Stimulated activated CD8-positive, alpha-beta memory T cell treated with anti-CD3 and anti-CD28 coated beads, Interleukin-7, amount 100 ng/mL, for 1 hour (primary cell): Measurements from ENCODE around the gene LAMA1.
"Not testable (repeated sequence)": the region's sequence is repeated elsewhere in the genome, so short reads cannot be mapped to it uniquely, and the experiment has no call there.

Experiments
- DNase-seq, 2 donors: peaks; one replicate each; pipeline ENCODE4 v3.0.0-alpha.2; 2020; ENCODE audit warnings: low read depth in 2 of 2

Gene LAMA1

DNA sequence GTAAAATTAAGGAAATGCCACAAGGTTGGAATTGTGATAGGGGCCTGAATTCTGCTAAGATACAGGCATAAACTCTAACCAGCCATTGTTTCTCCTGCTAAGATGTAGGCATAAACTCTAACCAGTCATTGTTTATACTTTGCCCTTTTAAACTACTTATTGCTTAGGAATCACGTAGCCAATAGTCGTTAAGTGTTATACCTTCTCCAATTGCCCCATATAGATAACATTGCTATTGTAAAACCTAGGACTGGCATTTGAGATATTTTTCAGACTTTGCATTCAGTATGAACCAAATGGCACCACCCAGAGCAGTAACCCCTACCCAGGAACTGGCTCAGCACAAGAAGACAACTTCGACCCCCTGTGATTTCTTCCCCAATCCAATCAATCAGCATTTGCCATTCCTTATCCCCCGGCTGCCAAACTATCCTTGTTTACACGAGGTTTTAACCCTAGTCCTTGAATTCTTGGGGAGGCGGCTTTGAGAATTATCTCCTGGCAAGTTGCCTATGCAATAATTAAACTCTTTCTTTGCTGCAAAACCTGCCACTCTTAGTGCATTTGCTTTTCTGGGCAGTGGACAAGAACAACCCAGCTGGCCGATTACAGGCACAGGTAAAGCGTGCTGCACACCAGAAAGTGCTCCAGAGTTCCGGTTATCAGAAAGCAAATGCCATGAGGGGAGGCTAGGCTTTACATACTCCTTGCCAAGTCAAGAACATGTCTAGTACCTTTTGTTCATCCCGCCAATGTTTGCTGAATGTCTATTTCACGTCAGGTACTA, 167.6 kb downstream of the LAMA1 start:
- no peak for DNase-seq

DNA sequence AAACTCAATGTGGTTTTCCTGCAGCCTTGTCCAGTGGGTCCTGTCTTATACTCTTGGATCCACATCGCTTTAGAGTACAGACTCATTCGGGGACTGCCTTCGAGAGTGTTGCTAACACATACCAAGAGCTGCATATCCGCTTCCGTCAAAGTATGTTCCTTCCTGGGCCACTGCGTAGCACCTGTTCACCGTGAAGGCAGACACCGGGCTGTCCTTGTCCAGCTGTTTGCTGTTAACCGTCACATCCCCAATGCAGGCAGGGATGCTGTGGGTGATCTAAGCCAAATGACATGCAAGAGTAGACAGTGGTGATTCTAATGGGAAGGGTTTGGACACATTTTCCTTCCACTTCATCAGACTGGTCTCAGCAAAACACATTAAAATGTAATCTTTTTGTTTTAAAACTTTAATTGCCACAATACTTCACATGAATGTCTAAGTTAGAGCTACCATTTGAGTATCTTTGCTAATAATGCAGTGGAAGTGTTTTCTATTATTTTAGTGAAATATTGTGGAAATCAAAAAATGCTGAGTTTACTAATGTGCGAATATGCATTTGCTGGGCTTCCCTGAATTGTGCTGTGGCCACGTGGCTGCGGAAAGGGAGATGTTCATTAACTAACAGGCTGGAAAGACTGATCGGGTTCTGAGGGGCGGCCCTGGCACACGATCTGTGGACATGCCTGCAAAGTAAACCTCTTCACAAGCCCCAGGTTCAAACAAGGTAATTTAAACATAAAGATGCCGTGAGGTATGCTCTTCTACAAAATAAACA, 169.1 kb downstream of the LAMA1 start:
- no peak for DNase-seq

GRCh38 chr18:6947338-6948030, 170.1 kb downstream of the LAMA1 start:
- DNase-seq, result no peak

GRCh38 chr18:6943143-6943542, 174.5 kb downstream of the LAMA1 start:
- no peak for DNase-seq

DNA sequence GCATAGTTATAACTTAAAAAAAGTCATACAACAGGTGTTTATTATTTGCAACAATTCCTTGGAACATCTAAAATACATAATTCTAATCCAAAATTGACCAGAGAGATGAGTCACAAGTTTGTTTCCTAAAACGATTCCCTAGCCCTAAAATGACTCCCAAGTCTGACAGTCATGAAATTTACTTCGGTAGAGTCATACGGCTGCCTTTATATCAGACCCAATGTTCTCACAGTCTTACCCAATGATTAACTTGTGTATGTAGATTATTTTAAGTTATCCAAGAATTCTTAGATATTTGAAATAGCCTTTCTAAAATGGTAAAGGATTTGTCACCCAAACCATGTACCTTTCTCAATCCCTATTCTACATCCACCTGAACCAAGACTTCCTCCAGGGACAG, 174.9 kb downstream of the LAMA1 start:
- DNase-seq, result no peak

GRCh38 chr18:6941996-6942395, 175.6 kb downstream of the LAMA1 start:
- no peak for DNase-seq

GRCh38 chr18:6940451-6940850, 177.1 kb downstream of the LAMA1 start:
- DNase-seq, result no peak

- no peak for DNase-seq
Measured at GRCh38 chr18:6939972-6940371, 177.6 kb downstream of the LAMA1 start.

GRCh38 chr18:6938403-6938802, 179.2 kb downstream of the LAMA1 start:
- not testable (repeated sequence) for DNase-seq

DNA sequence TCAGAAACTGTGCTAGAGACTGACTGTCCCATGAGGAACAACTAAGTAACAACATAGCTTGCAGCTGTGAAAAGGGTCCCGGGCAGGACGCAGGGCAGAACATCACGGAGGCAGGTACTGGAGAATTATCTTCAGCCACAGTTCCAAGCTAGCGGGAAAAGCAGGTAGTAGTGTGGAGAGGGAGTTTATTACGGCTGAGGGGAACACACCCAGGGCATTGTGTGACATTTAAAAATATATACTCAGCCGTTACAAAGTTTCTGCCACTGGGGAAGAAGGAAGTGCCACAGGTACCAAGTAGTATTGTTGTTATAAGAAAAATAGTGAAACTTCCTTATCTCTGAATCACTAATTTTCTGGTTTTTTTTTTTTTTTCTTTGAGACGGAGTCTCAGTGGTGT, 179.6 kb downstream of the LAMA1 start:
- no peak for DNase-seq

DNA sequence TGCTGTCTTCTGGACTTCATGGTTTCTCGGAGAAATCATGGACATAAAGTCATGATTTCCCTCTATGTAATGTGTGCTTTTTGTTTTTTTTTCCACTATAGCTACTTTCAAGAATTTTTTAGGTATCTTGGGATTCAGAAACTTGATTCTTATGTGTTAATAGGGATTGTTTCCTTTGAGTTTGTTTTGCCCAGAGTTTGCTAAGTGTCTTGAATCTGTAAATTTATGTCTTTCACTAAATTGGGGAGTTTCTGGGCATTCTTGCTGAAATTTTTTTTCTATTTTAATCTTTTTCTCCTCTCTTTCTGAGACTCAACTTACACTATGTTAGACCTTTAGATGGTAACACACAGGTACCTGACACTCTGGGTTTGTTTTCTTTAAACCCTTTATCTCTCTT, 182.7 kb downstream of the LAMA1 start:
- no peak for DNase-seq

- no peak for DNase-seq
Measured at GRCh38 chr18:6929370-6930102, 188.1 kb downstream of the LAMA1 start.

DNA sequence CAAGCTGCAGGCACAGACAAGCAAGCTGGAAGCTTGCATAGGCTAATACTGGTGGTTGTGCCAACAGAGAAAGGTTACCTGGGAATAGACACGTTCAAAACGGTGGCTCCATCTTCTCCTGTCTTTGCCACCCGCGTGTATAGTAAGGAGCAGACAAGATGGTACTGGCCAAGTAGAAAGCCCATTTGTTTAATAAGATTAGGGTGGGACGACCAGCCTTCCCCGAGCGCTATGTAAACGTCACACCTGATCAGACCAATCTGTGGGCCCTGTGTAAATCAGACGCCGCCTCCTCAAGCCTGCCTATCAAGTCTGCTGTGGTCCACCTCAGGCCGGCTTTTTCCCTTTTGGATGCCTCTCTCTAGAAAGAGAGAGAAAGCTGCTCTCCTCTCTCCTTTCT, 189.2 kb downstream of the LAMA1 start:
- DNase-seq, result no peak

DNA sequence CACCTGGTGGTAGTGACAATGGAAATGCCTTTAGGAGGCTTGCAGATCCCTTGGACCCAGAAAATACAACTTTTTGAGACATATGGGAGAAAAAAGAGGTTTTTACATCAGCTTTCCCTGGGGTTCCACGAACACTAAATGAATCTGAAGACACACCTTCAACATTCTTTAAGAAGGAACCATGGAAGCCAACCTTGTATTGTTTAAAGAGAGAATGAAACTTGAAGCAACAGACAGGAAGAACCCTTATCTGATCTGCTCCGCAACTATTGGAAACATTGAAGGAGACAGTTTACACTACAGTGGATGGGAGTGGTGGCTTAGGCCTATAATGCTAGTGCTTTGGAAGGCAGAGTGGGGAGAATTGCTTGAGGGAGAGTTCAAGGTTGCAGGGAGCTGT, 190.4 kb downstream of the LAMA1 start:
- DNase-seq, result no peak

DNA sequence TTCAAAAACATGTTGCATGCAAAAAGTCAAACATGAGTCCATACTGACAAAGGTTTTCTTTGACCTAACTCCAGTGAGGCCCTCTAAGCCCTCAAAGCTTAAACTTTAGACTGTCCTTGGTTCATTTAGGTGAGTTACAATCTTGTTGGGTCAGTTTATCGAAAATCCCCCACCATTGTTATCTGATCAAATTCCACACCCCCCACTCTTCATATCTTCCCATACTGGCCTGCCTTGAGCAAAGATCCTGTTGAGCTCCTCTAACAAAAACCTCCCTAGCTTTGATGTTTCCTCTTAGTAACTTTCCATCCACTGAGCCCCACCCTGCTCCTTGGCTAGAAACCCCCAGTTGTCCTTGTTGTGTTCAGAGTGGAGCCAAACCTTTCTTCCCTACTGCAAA, 194.4 kb downstream of the LAMA1 start:
- no peak for DNase-seq

- DNase-seq, result no peak
Measured at GRCh38 chr18:6921571-6921970, 196.0 kb downstream of the LAMA1 start.

GRCh38 chr18:6920099-6920955, 197.3 kb downstream of the LAMA1 start:
- no peak for DNase-seq

DNA sequence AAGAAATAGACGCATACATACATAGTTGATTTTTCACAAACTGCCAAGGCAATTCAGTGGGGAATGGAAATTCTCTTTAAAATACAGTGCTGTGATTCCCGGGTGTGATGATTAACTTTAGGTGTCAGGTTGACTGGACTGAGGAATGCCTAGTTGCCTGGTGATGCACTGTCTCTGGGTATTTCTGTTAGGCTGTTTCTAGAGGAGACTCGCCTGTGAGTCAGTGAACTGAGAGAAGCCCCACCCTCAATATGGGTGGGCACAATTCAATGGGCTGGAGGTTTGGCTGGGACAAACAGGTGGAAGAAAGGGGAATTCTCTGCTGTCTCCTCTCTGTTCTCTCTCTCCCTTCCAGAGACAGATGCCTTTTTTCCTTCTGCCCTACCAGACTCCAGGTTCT, 200.5 kb downstream of the LAMA1 start:
- DNase-seq, result no peak

GRCh38 chr18:6901286-6901926, 216.2 kb downstream of the LAMA1 start:
- no peak for DNase-seq

GRCh38 chr18:6891788-6892187, 225.8 kb downstream of the LAMA1 start:
- no peak for DNase-seq
